OCI-LY7 (cell line): ENCODE results near the gene BMAL2.

ENCODE experiments used
- EZH2phosphoT487 ChIP-seq: fragments of 200-600 bp; sonication (generic); IDR thresholded peaks from 2 replicates; pipeline ENCODE4 v1.6.1; 2018; ENCODE audit warnings: low read depth, borderline replicate concordance, mild to moderate bottlenecking, mixed run types, antibody characterized with exemption, low read length, moderate library complexity, mixed read lengths
- TF ChIP-seq, protein P1 (sequence below): fragments of 200-600 bp; sonication (generic); conservative IDR thresholded peaks from 2 replicates; pipeline ENCODE4 v1.5.1; 2014; ENCODE audit warnings: mild to moderate bottlenecking, antibody characterized with exemption, low read length, moderate library complexity, mixed read lengths

- TF ChIP-seq, protein P1, sequence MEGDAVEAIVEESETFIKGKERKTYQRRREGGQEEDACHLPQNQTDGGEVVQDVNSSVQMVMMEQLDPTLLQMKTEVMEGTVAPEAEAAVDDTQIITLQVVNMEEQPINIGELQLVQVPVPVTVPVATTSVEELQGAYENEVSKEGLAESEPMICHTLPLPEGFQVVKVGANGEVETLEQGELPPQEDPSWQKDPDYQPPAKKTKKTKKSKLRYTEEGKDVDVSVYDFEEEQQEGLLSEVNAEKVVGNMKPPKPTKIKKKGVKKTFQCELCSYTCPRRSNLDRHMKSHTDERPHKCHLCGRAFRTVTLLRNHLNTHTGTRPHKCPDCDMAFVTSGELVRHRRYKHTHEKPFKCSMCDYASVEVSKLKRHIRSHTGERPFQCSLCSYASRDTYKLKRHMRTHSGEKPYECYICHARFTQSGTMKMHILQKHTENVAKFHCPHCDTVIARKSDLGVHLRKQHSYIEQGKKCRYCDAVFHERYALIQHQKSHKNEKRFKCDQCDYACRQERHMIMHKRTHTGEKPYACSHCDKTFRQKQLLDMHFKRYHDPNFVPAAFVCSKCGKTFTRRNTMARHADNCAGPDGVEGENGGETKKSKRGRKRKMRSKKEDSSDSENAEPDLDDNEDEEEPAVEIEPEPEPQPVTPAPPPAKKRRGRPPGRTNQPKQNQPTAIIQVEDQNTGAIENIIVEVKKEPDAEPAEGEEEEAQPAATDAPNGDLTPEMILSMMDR: no peak
- TF ChIP-seq EZH2phosphoT487: no peak
Observed at GRCh38 chr12:27359578-27360340, 27.1 kb downstream of the BMAL2 start.
